Right cardiac atrium (tissue), 5 donors: Measurements from ENCODE around the gene SH2D6. TPM values are rescaled to one million over a fixed set of nuclear protein-coding genes. Genes with fewer than 3 reads are reported as not detected.
"Not testable (repeated sequence)": the region's sequence is repeated elsewhere in the genome, so short reads cannot be mapped to it uniquely, and the experiment has no call there.

Experiments used
- ATAC-seq, 2 donors: fragments of 200-7000 bp; cut with Tn5 transposase; one replicate each; pipeline versions ENCODE4 v1.8.0 to v1.9.1; 2020; ENCODE audit warnings: moderate library complexity in 2 of 2, mild to moderate bottlenecking in 1 of 2
- DNase-seq, 3 donors: peaks; one replicate each; pipeline ENCODE4 v3.0.0-alpha.2; 2020
- H3K27ac ChIP-seq: one replicate; pipeline ENCODE4 v1.5.1; 2013; ENCODE audit warnings: mild to moderate bottlenecking, low read length, control low read depth, moderate library complexity
- H3K27me3 ChIP-seq: one replicate; pipeline ENCODE4 v1.6.1; 2013; ENCODE audit not compliant: control insufficient read depth, insufficient read depth
- H3K4me1 ChIP-seq: one replicate; pipeline ENCODE4 v1.6.1; 2013; ENCODE audit warnings: low read length; ENCODE audit not compliant: control insufficient read depth, insufficient read depth
- H3K4me3 ChIP-seq: one replicate; pipeline ENCODE4 v1.5.1; 2013; ENCODE audit warnings: low read length, control low read depth
- H3K9me3 ChIP-seq: one replicate; pipeline ENCODE4 v1.6.1; 2013; ENCODE audit warnings: low read length; ENCODE audit not compliant: control insufficient read depth
- WGBS: extraction: QIAGEN DNeasy Blood & Tissue Kit; methylation state at CpG from one replicate; pipeline ENCODE4 v1.1.7; 2013; 5-methylcytosine and 5-hydroxymethylcytosine counted together
- intact Hi-C, 4 donors: fragments of 100-400 bp; cut with DNase I; formaldehyde crosslinking; loops; one replicate each; pipeline versions ENCODE4 v1.11.0 to v1.14.0; 2022 to 2023
- polyA plus RNA-seq: library from polyadenylated mRNA; stranded (reverse); fragments of 200-250 nt; gene quantifications from one replicate; pipeline ENCODE4 v1.2.3, GENCODE V29; 2013
- total RNA-seq, 4 donors: library from RNA; stranded (reverse); fragmentation: NEBNext Ultra II Directional; extraction: Animal tissue kit (Norgen Biotek cat#: 25700); gene quantifications; one replicate each; pipeline ENCODE4 v1.2.1, GENCODE V29; 2021
- donor health status: healthy with polysubstance abuse.
- donor health status: DM: no; HTN: yes; CAD: no.
- donor health status: DM: no; HTN: no; CAD: no.
- donor health status: DM: no; HTN: yes; CAD: no; lungs with severe emphysema.
- donor health status: DM: yes; HTN: yes; CAD: no.

Gene SH2D6
- total and polyA plus RNA-seq, 5 donors: 0.29 to 0.75 (median 0.48) TPM; not detected in 1

DNA sequence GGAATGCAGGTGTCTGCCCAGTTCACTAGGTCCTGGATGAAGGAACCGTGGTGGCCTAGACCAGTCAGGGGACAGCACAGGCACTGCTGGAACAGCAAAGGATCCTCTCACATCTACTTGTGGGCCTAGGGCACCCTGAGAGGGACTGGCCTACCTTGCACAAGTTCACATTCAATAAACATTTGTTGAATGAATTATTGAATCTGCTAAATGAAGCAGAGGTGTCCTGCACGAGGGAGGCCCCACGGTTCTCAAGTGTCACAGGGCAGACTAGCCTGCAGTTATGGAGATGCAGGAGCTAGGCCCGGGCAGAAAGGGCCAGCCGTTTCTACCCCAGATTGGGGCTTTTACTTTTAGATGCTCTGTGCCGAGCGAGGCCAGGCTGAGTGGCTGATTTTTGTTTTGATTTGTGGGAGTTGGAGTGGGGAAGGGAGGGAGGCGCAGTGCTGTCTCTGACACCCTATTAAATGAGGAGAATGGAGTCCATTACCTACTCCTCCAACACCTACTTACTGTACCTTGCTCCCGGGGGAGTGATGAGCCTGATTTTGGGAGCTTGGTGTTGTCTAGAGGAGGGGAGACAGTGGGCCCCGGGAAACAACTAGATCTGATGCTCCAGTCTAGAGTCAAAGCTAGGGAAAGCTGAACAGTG is 18.4 kb downstream of the SH2D6 start:
- intact Hi-C loops: loop anchor here in 2 of 4 donors (5.0 kb wide), 1 partner anchor 100 kb away; the partner anchor contains the start of gene MAT2A (in 2 of the 2)
- Histone ChIP-seq H3K4me3 (no peak overlapping the region), H3K27ac (peak overlapping the region; percentile 99), H3K9me3 (no peaks in the 10 kb centered on the region), H3K4me1 (peaks cover 15% of the 10 kb centered on the region), H3K27me3 (no peaks in the 10 kb centered on the region)
- ATAC-seq (no peak), DNase-seq (peak in 2 of 3 donors; percentile 39 to 63)
- WGBS: 56% methylated on average over 10 of the region's 10 CpGs

DNA sequence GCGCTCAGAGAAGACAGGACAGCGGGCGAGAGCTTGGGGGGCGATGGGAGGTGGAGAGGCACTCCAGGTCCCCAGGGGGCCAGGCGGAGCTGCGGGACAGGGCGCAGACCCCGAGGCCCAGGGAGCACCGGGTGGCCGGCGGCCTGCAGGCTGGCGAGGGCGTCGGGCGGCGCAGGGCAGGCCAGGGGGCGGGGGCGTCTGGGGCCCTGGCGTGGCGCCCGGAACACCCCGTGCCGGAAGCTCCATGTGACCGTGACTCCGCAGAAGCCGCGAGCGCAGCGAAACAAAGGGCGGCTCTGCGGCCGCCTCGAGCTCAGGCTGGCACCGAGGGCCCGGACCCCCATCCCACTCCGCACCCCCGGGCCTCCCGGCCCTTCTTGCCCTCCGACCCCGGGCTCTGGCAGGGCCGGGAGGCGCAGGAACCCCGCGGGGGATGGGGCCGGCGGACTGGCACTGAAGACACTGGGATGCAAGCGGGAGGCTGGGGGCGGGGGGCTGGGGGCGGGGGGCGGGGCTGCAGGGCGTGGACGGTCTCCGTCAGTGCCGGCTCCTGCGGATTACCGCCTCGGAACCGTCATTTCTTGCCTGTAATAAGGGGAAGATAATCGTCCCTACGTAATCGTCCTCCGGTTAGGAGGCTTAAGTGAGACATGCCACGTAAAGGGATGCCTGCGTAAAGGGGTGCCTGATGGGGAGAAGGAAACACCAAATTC is 19.1 kb downstream of the SH2D6 start:
- 2% methylated on average over 64 of the region's 64 CpGs for WGBS

DNA sequence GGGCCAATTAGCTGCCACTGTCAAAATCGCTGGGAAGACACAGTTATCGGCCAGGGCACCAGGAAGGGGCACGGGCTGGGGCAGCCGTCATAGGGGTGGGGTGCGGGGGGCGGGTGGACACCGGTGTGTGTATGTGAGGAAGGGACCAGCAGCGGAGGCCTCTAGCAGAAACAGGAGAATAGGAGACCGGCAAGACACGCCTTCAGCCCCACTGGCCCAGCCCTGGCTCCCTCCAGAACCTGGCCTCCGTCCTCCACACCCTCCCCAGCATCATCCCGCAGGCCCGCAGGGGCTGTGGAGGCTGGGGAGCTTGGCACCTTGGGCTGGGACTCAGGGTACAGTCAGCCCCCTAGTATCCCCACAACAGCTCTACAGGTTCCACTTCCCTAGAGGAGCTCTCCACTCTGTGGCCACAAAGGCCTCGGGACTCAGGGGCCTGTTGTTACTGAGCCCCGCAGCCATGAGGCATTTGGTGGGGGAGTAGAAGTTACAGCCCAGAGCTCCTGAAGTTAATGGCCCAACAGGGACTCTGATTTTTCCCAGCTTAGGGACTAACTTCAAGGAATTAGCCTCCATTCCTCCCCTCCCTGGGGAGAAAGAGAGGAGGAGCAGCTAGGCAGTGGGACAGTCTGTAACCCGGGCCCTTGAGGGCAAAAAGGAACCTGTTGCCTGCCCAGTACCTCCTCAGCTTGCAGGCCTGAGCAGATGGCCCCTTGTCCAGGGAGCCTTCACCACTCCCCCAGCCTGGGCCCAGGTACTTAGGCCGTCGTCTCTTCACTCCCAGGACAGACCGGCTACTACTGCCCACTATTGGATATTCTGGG is 19.9 kb downstream of the SH2D6 start:
- no peaks in the 10 kb centered on the region for H3K27me3 ChIP-seq
- H3K4me3 ChIP-seq: peak overlapping the region; percentile 66
- DNase-seq (peak; percentile 54 to 81 (median 77)), ATAC-seq (peak; percentile 25 to 37)
- peak overlapping the region; percentile 99 for H3K27ac ChIP-seq
- no peaks in the 10 kb centered on the region for H3K9me3 ChIP-seq
- H3K4me1 ChIP-seq: peaks cover 15% of the 10 kb centered on the region
- 36% methylated on average over 19 of the region's 19 CpGs for WGBS
- intact Hi-C loops: loop anchor here in 2 of 4 donors (5.0 kb wide), 1 partner anchor 99 kb away; the partner anchor contains the start of gene MAT2A (in 2 of the 2)

More for the DNA sequence above, 19.1 kb downstream of the SH2D6 start:
- no peaks in the 10 kb centered on the region for H3K9me3 ChIP-seq
- ATAC-seq (peak; percentile 88 to 89), DNase-seq (peak; percentile 91 to 97 (median 96))
- no peaks in the 10 kb centered on the region for H3K27me3 ChIP-seq
- peaks cover 15% of the 10 kb centered on the region for H3K4me1 ChIP-seq
- intact Hi-C loops: loop anchor here in 2 of 4 donors (5.0 kb wide), 1 partner anchor 100 kb away; the partner anchor contains the start of gene MAT2A (in 2 of the 2)
- H3K4me3 ChIP-seq: peak overlapping the region; percentile 66
- H3K27ac ChIP-seq: peak overlapping the region; percentile 99

DNA sequence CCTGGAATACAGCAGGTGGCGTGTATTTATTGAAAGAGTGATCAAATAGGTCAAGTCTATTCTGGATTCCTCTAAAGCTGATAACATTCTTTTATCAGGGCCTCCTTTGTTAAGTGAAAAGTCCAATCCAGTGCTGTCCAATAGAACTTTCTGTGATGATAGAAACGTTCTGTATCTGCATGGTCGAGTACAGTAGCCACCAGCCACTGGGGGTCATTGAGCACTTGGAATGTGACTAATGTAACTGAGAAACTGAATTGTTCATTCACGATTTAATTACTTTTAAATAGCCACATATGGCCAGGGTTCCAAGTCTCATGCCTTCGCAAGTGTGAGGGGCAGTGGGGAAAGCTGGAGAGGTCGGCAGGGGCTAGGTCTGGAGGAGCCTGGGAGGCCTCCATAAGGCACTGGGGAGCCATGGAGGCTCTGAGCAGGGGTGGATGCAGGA is 20.5 kb downstream of the SH2D6 start:
- H3K9me3 ChIP-seq: no peaks in the 10 kb centered on the region
- intact Hi-C loops: loop anchor here in 2 of 4 donors (5.0 kb wide), 1 partner anchor 98 kb away; the partner anchor contains the start of gene MAT2A (in 2 of the 2)
- H3K27ac ChIP-seq: peak overlapping the region; percentile 99
- H3K27me3 ChIP-seq: no peaks in the 10 kb centered on the region
- WGBS: 82% methylated on average over 6 of the region's 6 CpGs
- H3K4me1 ChIP-seq: peaks cover 10% of the 10 kb centered on the region
- ATAC-seq (no peak), DNase-seq (peak in 1 of 3 donors; percentile 6)
- no peak overlapping the region for H3K4me3 ChIP-seq

DNA sequence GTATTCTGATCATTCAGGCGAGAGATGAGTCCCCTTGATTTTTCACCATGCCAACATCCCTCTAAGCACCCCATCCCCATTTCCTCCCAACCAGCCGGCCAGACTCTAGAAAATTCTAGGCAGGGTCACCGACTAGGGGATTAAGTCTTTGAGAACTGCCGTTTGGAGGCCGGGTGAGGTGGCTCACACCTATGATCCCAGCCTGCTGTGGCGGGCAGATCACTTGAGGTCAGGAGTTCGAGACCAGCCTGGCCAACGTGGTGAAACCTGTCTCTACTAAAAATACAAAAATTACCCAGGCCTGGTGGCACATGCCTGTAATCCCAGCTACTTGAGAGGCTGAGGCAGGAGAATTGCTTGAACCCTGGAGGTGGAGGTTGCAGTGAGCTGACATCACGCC is 21.1 kb downstream of the SH2D6 start:
- ATAC-seq, H3K9me3 ChIP-seq, H3K4me3 ChIP-seq, H3K27ac ChIP-seq, H3K27me3 ChIP-seq, H3K4me1 ChIP-seq: not testable (repeated sequence)
- peak in 1 of 3 donors; percentile 9 for DNase-seq
- intact Hi-C loops: loop anchor here in 2 of 4 donors (5.0 kb wide), 1 partner anchor 98 kb away; the partner anchor contains the start of gene MAT2A (in 2 of the 2)
- 95% methylated on average over 9 of the region's 9 CpGs for WGBS

DNA sequence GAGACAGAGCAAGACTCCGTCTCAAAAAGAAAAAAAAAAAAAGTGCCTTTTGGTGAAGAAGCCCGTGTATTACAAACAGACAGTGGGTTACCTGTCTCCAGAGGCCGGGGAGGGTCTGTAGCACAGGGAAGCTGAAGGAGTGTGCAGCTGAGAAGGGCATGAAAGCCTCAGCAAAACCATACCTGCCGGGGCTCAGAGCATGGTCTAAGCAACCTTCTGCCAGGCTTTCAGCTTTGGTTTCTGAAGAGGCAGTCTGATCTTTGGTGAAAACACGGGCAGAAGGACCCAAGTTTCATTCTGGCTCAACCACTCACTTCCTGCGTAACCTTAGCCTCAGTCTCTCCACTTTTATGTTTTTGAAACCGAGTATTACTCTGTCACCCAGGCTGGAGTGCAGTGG is 21.5 kb downstream of the SH2D6 start:
- no peaks in the 10 kb centered on the region for H3K9me3 ChIP-seq
- 93% methylated on average over 7 of the region's 7 CpGs for WGBS
- H3K4me3 ChIP-seq: no peak overlapping the region
- ATAC-seq (no peak), DNase-seq (no peak)
- no peak overlapping the region for H3K27ac ChIP-seq
- no peaks in the 10 kb centered on the region for H3K27me3 ChIP-seq
- peaks cover 10% of the 10 kb centered on the region for H3K4me1 ChIP-seq
- intact Hi-C loops: loop anchor here in 2 of 4 donors (5.0 kb wide), 1 partner anchor 97 kb away; the partner anchor contains the start of gene MAT2A (in 2 of the 2)

DNA sequence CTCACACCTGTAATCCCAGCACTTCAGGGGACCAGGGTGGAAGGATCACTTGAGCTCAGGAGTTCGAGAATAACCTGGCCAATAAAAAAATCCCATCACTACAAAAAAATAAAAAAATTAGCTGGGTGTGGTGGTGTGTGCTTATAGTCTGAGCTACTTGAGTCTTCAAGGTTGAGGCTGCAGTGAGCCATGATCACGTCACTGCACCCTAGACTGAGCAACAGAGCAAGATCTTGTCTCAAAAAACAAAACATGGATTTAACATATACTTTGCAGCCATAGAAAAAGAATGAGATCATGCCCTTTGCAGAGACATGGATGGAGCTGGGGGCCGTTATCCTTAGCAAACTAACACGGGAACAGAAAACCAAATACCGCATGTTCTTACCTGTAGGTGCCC is 22.2 kb downstream of the SH2D6 start:
- 97% methylated on average over 5 of the region's 5 CpGs for WGBS
- DNase-seq (no peak), ATAC-seq (no peak)
- intact Hi-C loops: no loop called here
- Histone ChIP-seq H3K4me1 (peaks cover 11% of the 10 kb centered on the region), H3K27me3 (no peaks in the 10 kb centered on the region), H3K9me3 (no peaks in the 10 kb centered on the region), H3K4me3 (no peak overlapping the region), H3K27ac (no peak overlapping the region)

DNA sequence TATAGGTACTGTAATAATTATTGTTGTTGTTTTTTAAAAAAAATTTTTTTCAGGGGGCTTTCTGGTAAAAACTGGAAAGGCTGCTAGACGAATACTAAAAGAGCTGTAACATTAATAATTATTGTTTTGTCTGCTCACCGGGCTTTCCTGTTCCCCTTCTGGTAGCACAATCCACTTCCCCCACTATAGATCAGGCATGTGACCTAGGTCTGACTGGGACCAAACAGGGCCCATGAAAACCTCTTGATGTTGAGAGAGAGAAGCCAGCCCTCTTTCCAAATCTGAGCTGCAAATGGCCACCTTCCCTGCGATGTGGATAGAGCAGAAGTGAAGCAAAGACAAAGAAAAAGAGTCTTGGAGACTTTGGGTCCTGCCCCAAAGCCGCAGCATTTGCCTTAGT is 23.4 kb downstream of the SH2D6 start:
- no peaks in the 10 kb centered on the region for H3K9me3 ChIP-seq
- no peak overlapping the region for H3K27ac ChIP-seq
- DNase-seq (no peak), ATAC-seq (no peak)
- no peak overlapping the region for H3K4me3 ChIP-seq
- peaks cover 14% of the 10 kb centered on the region for H3K4me1 ChIP-seq
- H3K27me3 ChIP-seq: no peaks in the 10 kb centered on the region
- intact Hi-C loops: no loop called here
- 72% methylated on average over 4 of the region's 4 CpGs for WGBS

DNA sequence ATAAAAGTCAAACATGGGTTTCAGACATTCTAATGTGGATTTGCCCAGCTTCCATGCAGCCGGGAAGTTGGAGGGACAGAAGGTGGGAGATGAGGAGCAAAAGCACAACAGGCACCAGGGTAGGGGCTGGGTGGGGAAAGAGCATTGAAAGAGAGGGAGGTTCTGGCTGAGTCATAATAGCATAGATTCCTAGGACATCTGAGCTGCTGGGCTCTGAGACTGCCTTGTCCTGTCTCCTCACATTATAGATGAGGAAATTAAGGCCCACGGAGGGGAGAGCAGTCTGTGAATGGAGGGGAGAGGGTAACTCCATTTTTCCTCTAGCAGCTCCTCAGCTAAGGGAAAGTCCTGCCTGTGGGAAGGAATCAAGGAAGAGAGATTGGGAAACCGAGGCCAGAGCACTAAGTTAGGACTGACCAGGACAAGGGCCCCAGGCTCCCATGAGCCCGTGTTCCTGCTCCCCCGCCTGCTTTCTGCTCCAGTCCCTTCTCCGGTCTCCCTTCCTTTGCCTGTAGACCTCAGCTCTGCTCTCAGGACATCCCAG is 26.2 kb downstream of the SH2D6 start:
- no peak for ATAC-seq
- no peak overlapping the region for H3K27ac ChIP-seq
- H3K4me1 ChIP-seq: peaks cover 4% of the 10 kb centered on the region
- no peaks in the 10 kb centered on the region for H3K9me3 ChIP-seq
- WGBS: 88% methylated on average over 6 of the region's 6 CpGs
- no peak overlapping the region for H3K4me3 ChIP-seq
- intact Hi-C loops: no loop called here
- DNase-seq: no peak
- no peaks in the 10 kb centered on the region for H3K27me3 ChIP-seq
